Fibroblast of lung (primary cell): Measurements from ENCODE around the gene MORN1. TPM values are rescaled to one million over a fixed set of nuclear protein-coding genes. Genes with fewer than 3 reads are reported as not detected.

ENCODE experiments used
- DNase-seq, 2 donors: peaks; one replicate each; pipeline versions ENCODE4 v3.0.0 to v3.0.0-alpha.2; 2010; ENCODE audit warnings: low read depth in 2 of 2
- H2AFZ ChIP-seq: 2 replicates; pipeline ENCODE4 v1.5.1; 2012; ENCODE audit warnings: low read length, control low read depth, inconsistent platforms
- H3K27ac ChIP-seq: 2 replicates; pipeline ENCODE4 v1.5.1; 2011; ENCODE audit warnings: low read length, control low read depth; ENCODE audit not compliant: insufficient read depth
- H3K27me3 ChIP-seq: 2 replicates; pipeline ENCODE4 v1.5.1; 2011; ENCODE audit warnings: mild to moderate bottlenecking, low read length; ENCODE audit not compliant: control insufficient read depth, insufficient read depth
- H3K36me3 ChIP-seq: 2 replicates; pipeline ENCODE4 v1.5.1; 2011; ENCODE audit warnings: low read length; ENCODE audit not compliant: control insufficient read depth, insufficient read depth
- H3K4me1 ChIP-seq: 2 replicates; pipeline ENCODE4 v1.5.1; 2011; ENCODE audit warnings: low read length; ENCODE audit not compliant: control insufficient read depth, insufficient read depth; ENCODE audit errors: extremely low read depth
- H3K4me2 ChIP-seq: 2 replicates; pipeline ENCODE4 v1.5.1; 2011; ENCODE audit warnings: low read length, control low read depth; ENCODE audit not compliant: insufficient read depth; ENCODE audit errors: extremely low read depth
- H3K4me3 ChIP-seq, 4 experiments: fragments of 200-600 bp in 1 of 4; sonication (generic) in 1 of 4; replicated peaks in 1 of 4; 2 replicates each; pipeline ENCODE4 v1.5.1; 2011 to 2016; ENCODE audit warnings: low read length in 4 of 4, low read depth in 3 of 4, mild to moderate bottlenecking in 3 of 4, control low read depth in 2 of 4, inconsistent platforms in 1 of 4, mixed read lengths in 1 of 4; ENCODE audit not compliant: insufficient read depth in 1 of 4; ENCODE audit errors: control extremely low read depth in 1 of 4
- H3K79me2 ChIP-seq: 2 replicates; pipeline ENCODE4 v1.5.1; 2012; ENCODE audit warnings: mild to moderate bottlenecking, low read length, inconsistent platforms; ENCODE audit not compliant: control insufficient read depth, insufficient read depth
- H3K9ac ChIP-seq: 2 replicates; pipeline ENCODE4 v1.5.1; 2011; ENCODE audit warnings: mild to moderate bottlenecking, low read length, control low read depth; ENCODE audit not compliant: insufficient read depth
- H3K9me3 ChIP-seq: 2 replicates; pipeline ENCODE4 v1.5.1; 2012; ENCODE audit warnings: low read depth, low read length; ENCODE audit not compliant: control insufficient read depth, insufficient read depth
- H4K20me1 ChIP-seq: 2 replicates; pipeline ENCODE4 v1.5.1; 2011; ENCODE audit warnings: low read length; ENCODE audit not compliant: control insufficient read depth, insufficient read depth; ENCODE audit errors: extremely low read depth
- EZH2 ChIP-seq: IDR thresholded peaks from 2 replicates; pipeline ENCODE4 v1.5.1; 2012; ENCODE audit warnings: low read length, control low read depth, mild to moderate bottlenecking; ENCODE audit errors: missing control alignments
- polyA plus RNA-seq, 2 donors: library from polyadenylated mRNA; depleted of rRNA in 1 of 2; stranded (reverse) in 1 of 2; unstranded in 1 of 2; fragments of >200 nt; gene quantifications; 2 replicates each; pipeline ENCODE4 v1.2.1, GENCODE V29; 2011 to 2012; ENCODE audit warnings: missing spikeins in 1 of 2
- total RNA-seq: library from RNA; depleted of rRNA; stranded (reverse); fragments of >200 nt; gene quantifications from 2 replicates; pipeline ENCODE4 v1.2.1, GENCODE V29; 2014
- TF ChIP-seq, protein P1 (sequence below), 2 donors: IDR thresholded peaks in 1 of 2; conservative IDR thresholded peaks in 1 of 2; 1 replicate in 1 of 2; 2 replicates in 1 of 2; pipeline ENCODE4 v1.5.1; 2011 to 2012; ENCODE audit warnings: low read length in 2 of 2, control low read depth in 1 of 2, inconsistent platforms in 1 of 2, low read depth in 1 of 2, mild to moderate bottlenecking in 1 of 2

MORN1 gene
- total and polyA plus RNA-seq, 2 donors (not counting 1 experiment from before 2014, with no cell fraction given), result 3.5 to 10.6 TPM

- TF ChIP-seq EZH2, result no peak
- TF ChIP-seq, protein P1, sequence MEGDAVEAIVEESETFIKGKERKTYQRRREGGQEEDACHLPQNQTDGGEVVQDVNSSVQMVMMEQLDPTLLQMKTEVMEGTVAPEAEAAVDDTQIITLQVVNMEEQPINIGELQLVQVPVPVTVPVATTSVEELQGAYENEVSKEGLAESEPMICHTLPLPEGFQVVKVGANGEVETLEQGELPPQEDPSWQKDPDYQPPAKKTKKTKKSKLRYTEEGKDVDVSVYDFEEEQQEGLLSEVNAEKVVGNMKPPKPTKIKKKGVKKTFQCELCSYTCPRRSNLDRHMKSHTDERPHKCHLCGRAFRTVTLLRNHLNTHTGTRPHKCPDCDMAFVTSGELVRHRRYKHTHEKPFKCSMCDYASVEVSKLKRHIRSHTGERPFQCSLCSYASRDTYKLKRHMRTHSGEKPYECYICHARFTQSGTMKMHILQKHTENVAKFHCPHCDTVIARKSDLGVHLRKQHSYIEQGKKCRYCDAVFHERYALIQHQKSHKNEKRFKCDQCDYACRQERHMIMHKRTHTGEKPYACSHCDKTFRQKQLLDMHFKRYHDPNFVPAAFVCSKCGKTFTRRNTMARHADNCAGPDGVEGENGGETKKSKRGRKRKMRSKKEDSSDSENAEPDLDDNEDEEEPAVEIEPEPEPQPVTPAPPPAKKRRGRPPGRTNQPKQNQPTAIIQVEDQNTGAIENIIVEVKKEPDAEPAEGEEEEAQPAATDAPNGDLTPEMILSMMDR (conservative IDR thresholded peaks at IDR 0.05 in 1 of 2, IDR thresholded peaks at IDR 0.05 in 1 of 2; ENCODE audit: low read depth in 1 of 2, low read length in 2 of 2), result no peak
- Histone ChIP-seq H3K36me3 (no peaks in the 10 kb centered on the region), H3K4me1 (no peaks in the 10 kb centered on the region), H3K79me2 (no peaks in the 10 kb centered on the region), H3K9ac (no peak overlapping the region), H3K4me3 (no peak overlapping the region), H3K9me3 (no peaks in the 10 kb centered on the region), H3K27ac (no peak overlapping the region), H2AFZ (no peak overlapping the region), H3K27me3 (no peaks in the 10 kb centered on the region), H3K4me2 (no peak overlapping the region), H4K20me1 (no peaks in the 10 kb centered on the region)
- DNase-seq, result no peak
These were observed 33.3 kb downstream of the MORN1 start for GRCh38 chr1:2358072-2358471.

GRCh38 chr1:2356911-2357845, 34.2 kb downstream of the MORN1 start:
- Histone ChIP-seq H3K79me2 (no peaks in the 10 kb centered on the region), H3K4me3 (no peak overlapping the region), H3K9me3 (no peaks in the 10 kb centered on the region), H3K4me1 (no peaks in the 10 kb centered on the region), H4K20me1 (no peaks in the 10 kb centered on the region), H2AFZ (no peak overlapping the region), H3K4me2 (no peak overlapping the region), H3K9ac (no peak overlapping the region), H3K36me3 (no peaks in the 10 kb centered on the region), H3K27me3 (no peaks in the 10 kb centered on the region), H3K27ac (no peak overlapping the region)
- TF ChIP-seq, protein P1 (conservative IDR thresholded peaks at IDR 0.05 in 1 of 2, IDR thresholded peaks at IDR 0.05 in 1 of 2; ENCODE audit: low read depth in 1 of 2, low read length in 2 of 2), result no peak
- TF ChIP-seq EZH2, result no peak
- no peak for DNase-seq

DNA sequence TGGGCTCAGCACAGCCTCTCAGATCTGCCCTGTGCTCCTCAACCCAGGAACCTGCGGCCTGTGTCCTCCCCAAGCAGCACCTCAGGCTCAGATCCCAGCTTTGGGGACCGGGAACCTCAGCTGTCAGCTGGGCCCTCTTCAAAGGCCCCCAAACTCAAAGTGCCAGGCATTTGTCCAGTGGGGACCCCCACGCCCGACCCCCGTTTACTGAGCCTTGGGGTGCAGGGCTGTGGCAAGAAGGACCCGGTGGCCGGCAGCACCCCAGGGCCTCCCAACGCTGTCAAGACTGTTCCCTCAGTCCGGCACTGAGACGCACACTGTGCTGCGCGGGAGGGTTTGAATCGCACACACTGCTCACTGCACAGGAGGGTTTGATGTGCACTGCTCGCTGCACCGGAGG, 35.0 kb downstream of the MORN1 start:
- H4K20me1 ChIP-seq, result no peaks in the 10 kb centered on the region
- H3K9ac ChIP-seq, result no peak overlapping the region
- H3K4me2 ChIP-seq, result no peak overlapping the region
- no peak overlapping the region for H3K27ac ChIP-seq
- no peak for DNase-seq
- H3K4me3 ChIP-seq, result no peak overlapping the region
- no peaks in the 10 kb centered on the region for H3K9me3 ChIP-seq
- no peaks in the 10 kb centered on the region for H3K79me2 ChIP-seq
- H3K36me3 ChIP-seq, result no peaks in the 10 kb centered on the region
- no peak for TF ChIP-seq EZH2
- TF ChIP-seq, protein P1 (conservative IDR thresholded peaks at IDR 0.05 in 1 of 2, IDR thresholded peaks at IDR 0.05 in 1 of 2; ENCODE audit: low read depth in 1 of 2, low read length in 2 of 2), result no peak
- no peaks in the 10 kb centered on the region for H3K4me1 ChIP-seq
- no peak overlapping the region for H2AFZ ChIP-seq
- no peaks in the 10 kb centered on the region for H3K27me3 ChIP-seq
